CD4-positive, alpha-beta T cell treated with Interleukin-4 for 1 hour (primary cell): ENCODE results near the gene SSNA1.
A peak's percentile ranks its signal among the peaks of the same experiment; 100 is the strongest.

Experiments used
- DNase-seq, 2 donors: peaks; one replicate each; pipeline ENCODE4 v3.0.0-alpha.2; 2020 to 2022

Gene SSNA1

GRCh38 chr9:137234055-137234697, 45.7 kb downstream of the SSNA1 start:
- DNase-seq: no peak

DNA sequence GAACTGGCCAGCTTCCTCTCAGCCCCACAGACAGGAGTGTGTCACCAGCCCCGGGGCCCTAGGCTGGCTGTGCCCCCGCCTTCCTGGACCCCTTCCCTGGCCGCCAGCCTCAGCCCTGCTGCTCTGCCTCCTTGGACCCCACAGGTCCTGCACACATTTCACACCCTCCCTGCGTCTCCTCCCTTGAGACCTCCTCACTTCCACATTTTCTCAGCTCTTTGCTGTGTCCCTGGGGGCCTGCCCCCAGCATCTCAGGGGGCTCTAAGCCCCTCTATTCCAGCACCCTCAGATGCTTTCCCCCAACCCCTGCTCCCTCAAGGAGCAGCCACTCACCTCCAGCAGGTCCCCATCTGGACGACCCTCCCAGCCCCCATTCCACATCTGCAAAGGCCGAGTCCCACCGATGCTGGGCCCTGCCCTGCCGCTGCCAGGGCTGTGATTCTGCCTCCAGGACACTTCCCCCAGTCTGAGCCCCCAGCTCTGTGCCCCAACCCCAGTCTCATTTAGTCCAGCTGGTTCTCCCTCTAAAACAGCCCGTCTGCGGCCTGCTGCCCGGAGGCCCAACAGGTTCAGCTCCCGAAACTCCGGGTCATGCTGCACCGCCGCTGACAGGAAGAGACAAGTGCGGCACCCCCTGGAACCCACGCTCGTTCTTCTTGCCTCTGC, 46.4 kb downstream of the SSNA1 start:
- DNase-seq: no peak

- DNase-seq: no peak
Measured at GRCh38 chr9:137235424-137236237, 47.2 kb downstream of the SSNA1 start.

- DNase-seq: peak; percentile 90 to 91
Measured at GRCh38 chr9:137236238-137236935, 47.9 kb downstream of the SSNA1 start.

DNA sequence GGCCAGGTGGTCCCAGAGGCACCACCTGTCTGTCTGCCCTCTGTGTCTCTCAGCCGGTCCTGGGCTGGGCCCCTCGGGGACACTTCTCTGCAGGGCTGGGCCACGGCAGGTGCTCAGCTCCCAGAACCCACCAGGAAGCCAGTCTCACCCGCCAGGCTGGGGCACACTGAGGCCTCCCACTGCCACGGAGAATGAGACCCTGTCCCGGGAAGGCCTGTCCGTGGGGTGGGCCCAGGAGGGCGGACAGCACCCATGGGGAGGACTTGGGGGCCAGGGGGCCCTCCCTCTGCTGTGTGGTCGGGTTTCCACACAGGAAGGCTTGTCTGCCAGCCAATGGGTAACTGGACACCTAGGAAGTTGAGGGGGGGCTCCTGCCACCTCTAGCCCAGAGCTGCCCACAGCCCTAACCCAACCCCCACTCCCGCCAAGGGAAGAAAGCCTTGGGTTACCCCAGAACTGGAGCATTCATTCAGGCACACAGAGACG, 48.5 kb downstream of the SSNA1 start:
- DNase-seq: no peak

- no peak for DNase-seq
Measured at GRCh38 chr9:137237759-137238726, 49.6 kb downstream of the SSNA1 start.

GRCh38 chr9:137239541-137240200, 51.2 kb downstream of the SSNA1 start:
- DNase-seq: peak in 1 of 2 donors; percentile 6
